Fibroblast of the aortic adventitia (primary cell): ENCODE results near the gene GALNT12. TPM values are rescaled to one million over a fixed set of nuclear protein-coding genes. Genes with fewer than 3 reads are reported as not detected.

Source experiments
- DNase-seq: peaks from one replicate; pipeline ENCODE4 v3.0.0-alpha.2; 2010; ENCODE audit warnings: low read depth
- H3K4me3 ChIP-seq: 2 replicates; pipeline ENCODE4 v1.5.1; 2011; ENCODE audit warnings: low read depth, mild to moderate bottlenecking, control low read depth, low read length, moderate library complexity
- CTCF ChIP-seq: IDR thresholded peaks from 2 replicates; pipeline ENCODE4 v1.5.1; 2011; ENCODE audit warnings: mild to moderate bottlenecking, low read length, control low read depth, inconsistent platforms; ENCODE audit not compliant: insufficient read depth
- total RNA-seq: library from RNA; depleted of rRNA; stranded (reverse); fragments of >200 nt; gene quantifications from 2 replicates; pipeline ENCODE4 v1.2.3, GENCODE V29; 2012; ENCODE audit warnings: low replicate concordance

The GALNT12 gene
- total RNA-seq, 1 donor: 24.9 TPM

DNA sequence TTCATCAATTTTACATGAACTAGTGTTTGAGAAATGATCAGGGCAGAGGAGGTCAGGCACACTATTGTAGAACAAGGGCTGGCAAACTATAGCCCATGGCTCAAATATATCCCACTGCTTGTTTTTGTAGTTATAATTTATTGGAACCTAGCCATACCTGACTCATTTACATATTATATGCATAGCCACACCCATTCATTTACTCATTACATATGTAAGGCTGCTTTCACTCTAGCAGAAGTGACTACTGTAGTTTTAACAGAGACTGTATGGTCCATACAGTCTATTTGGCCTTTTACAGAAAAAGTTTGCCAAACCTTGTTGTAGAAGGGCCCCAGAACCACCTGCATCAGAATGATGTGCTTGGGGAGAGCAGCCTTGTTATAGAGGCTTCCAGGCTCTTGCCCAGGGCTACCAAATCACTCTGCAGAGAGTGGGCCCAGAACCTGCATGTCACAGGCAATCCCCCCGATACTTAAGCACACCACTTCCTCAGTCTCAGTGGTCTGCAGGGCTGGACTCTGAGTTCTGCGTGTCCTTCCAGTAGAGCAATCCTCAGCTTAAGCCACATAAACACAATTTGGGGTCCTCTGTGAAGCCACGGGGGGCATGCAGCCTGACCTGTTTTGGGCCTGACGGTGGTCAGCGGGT lies 17.9 kb upstream of the GALNT12 start:
- no peak for TF ChIP-seq CTCF
- no peak for DNase-seq
- H3K4me3 ChIP-seq: no peak overlapping the region

GRCh38 chr9:98790134-98790841 lies 17.2 kb upstream of the GALNT12 start:
- DNase-seq: peak; percentile 12
- no peak for TF ChIP-seq CTCF
- no peak overlapping the region for H3K4me3 ChIP-seq

- no peak overlapping the region for H3K4me3 ChIP-seq
- peak; percentile 97 for TF ChIP-seq CTCF
- DNase-seq: peak; percentile 98
These were observed 16.4 kb upstream of the GALNT12 start for GRCh38 chr9:98790842-98791607.

- DNase-seq: peak; percentile 5
- no peak overlapping the region for H3K4me3 ChIP-seq
- no peak for TF ChIP-seq CTCF
These were observed 15.6 kb upstream of the GALNT12 start for GRCh38 chr9:98791608-98792490.

DNA sequence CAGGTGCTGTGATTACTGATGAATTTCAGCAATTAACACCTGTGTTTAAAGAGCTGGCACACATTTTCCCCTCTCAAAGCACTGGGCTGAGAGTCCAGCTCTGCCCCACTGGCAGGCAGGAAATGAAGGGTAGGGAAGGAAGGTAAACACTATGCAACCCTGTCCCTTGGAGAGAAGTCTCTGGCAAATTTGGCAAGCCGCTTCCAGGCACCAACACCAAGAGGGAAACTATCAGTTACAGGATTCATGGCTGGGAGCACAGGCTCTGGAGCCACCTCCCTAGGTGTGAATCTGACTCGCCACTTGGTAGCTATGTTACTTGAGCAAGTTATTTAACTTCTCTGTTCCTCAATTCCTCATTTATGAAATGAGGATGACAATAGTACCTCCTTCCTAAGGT lies 14.4 kb upstream of the GALNT12 start:
- TF ChIP-seq CTCF: no peak
- no peak for DNase-seq
- H3K4me3 ChIP-seq: no peak overlapping the region

DNA sequence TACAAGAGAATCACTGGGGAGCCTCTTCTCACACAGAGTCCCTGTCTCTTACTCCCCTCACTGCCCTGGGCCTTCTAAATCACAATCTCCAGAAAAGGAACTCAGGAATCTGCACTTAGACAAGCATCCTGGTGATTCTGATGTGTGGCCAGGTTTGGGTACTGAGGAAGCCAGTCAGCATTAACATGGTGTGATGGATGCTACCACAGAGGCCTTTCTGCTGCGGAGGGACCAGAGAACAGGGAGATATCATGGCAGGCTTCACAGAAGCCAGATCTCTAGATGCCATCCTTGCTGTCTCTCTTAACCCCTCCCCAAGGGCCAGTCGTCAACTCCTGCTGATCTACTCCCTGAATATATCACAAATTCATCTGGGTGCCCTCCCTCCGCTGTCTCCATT lies 12.7 kb upstream of the GALNT12 start:
- peak overlapping the region; percentile 73 for H3K4me3 ChIP-seq
- TF ChIP-seq CTCF: no peak
- no peak for DNase-seq
